Kidney (tissue), 14 donors: Measurements from ENCODE around the gene FOXA1. TPM values are rescaled to one million over a fixed set of nuclear protein-coding genes. Genes with fewer than 3 reads are reported as not detected.

ENCODE experiments used
- DNase-seq, 5 donors: peaks; one replicate each; pipeline ENCODE4 v3.0.0-alpha.2; 2013 to 2020
- FAIRE-seq: peaks from 2 replicates; lab custom pipeline; 2012; peaks lifted over from hg19 to GRCh38; lab: Jason Lieb, UNC
- H3K27ac ChIP-seq, 2 donors: one replicate each; pipeline ENCODE4 v1.7.0; 2013; ENCODE audit warnings: low read depth in 2 of 2, low read length in 2 of 2, inconsistent platforms in 1 of 2
- H3K27me3 ChIP-seq: one replicate; pipeline ENCODE4 v1.7.1; 2013; ENCODE audit warnings: low read length, inconsistent platforms; ENCODE audit not compliant: control insufficient read depth, insufficient read depth
- H3K36me3 ChIP-seq, 3 donors: one replicate each; pipeline versions ENCODE4 v1.7.0 to v1.7.1; 2013; ENCODE audit warnings: low read length in 3 of 3, control low read depth in 1 of 3, inconsistent platforms in 1 of 3; ENCODE audit not compliant: insufficient read depth in 3 of 3, control insufficient read depth in 2 of 3
- H3K4me1 ChIP-seq, 3 donors: one replicate each; pipeline versions ENCODE4 v1.7.0 to v1.7.1; 2013; ENCODE audit warnings: low read length in 3 of 3, inconsistent platforms in 1 of 3, low read depth in 1 of 3; ENCODE audit not compliant: control insufficient read depth in 2 of 3, insufficient read depth in 2 of 3
- H3K4me3 ChIP-seq, 3 donors: one replicate each; pipeline versions ENCODE4 v1.7.0 to v1.8.1; 2013; ENCODE audit warnings: low read length in 3 of 3, control low read depth in 1 of 3, inconsistent platforms in 1 of 3
- H3K9ac ChIP-seq, 3 donors: one replicate each; pipeline versions ENCODE4 v1.7.0 to v1.7.1; 2013; ENCODE audit warnings: low read length in 3 of 3, control low read depth in 1 of 3, inconsistent platforms in 1 of 3
- H3K9me3 ChIP-seq, 3 donors: one replicate each; pipeline versions ENCODE4 v1.7.0 to v1.7.1; 2013; ENCODE audit warnings: low read length in 3 of 3, control low read depth in 1 of 3, inconsistent platforms in 1 of 3; ENCODE audit not compliant: control insufficient read depth in 2 of 3, insufficient read depth in 1 of 3
- CTCF ChIP-seq: IDR thresholded peaks from 3 replicates; pipeline ENCODE4 v1.5.1; 2012; ENCODE audit warnings: mild to moderate bottlenecking, moderate library complexity, borderline replicate concordance; ENCODE audit not compliant: insufficient read depth; ENCODE audit errors: extremely low read depth
- intact Hi-C: fragments of 100-400 bp; cut with DNase I; formaldehyde crosslinking; loops from one replicate; pipeline ENCODE4 v1.11.1; 2022
- polyA plus RNA-seq: library from polyadenylated mRNA; stranded (reverse); fragments of 350-450 nt; fragmentation: Illumina TruSeq; extraction: RNeasy Lipid Tissue Mini Kit (QIAGEN cat#74804); gene quantifications from one replicate; pipeline ENCODE4 v1.2.3, GENCODE V29; 2014; ENCODE audit warnings: low read depth, low replicate concordance; ENCODE audit not compliant: insufficient read depth
- total RNA-seq: library from RNA; stranded (reverse); fragmentation: NEBNext Ultra II Directional; extraction: Animal tissue kit (Norgen Biotek cat#: 25700); gene quantifications from one replicate; pipeline ENCODE4 v1.2.1, GENCODE V29; 2021
- donor health status: control.
- donor health status: control.
- donor health status: control.
- donor health status: control.
- donor health status: control.
- donor health status: DM: yes; HTN: yes; CAD: no.
- donor health status: Normal renal cell carcinoma (clear cell type).

Gene FOXA1
- total and polyA plus RNA-seq, 2 donors from 2014 or later = not detected

- no peaks in the 10 kb centered on the region for H3K9me3 ChIP-seq
- intact Hi-C loops = no loop called here
- DNase-seq (peak in 1 of 5 donors; percentile 35), FAIRE-seq (no peak)
- H3K9ac ChIP-seq = no peak overlapping the region
- peaks cover 75% of the 10 kb centered on the region for H3K27me3 ChIP-seq
- no peak overlapping the region for H3K27ac ChIP-seq
- no peaks in the 10 kb centered on the region for H3K36me3 ChIP-seq
- H3K4me1 ChIP-seq = peaks cover 0 to 4% (median 0%) of the 10 kb centered on the region in 3 donors
- no peak overlapping the region for H3K4me3 ChIP-seq
- TF ChIP-seq CTCF = no peak
Observed at GRCh38 chr14:37585971-37586796, 8.9 kb downstream of the FOXA1 start.

- intact Hi-C loops = no loop called here
- H3K27me3 ChIP-seq = peaks cover 64% of the 10 kb centered on the region
Observed at GRCh38 chr14:37585101-37585511, 9.9 kb downstream of the FOXA1 start.

GRCh38 chr14:37584211-37585100 lies 10.6 kb downstream of the FOXA1 start:
- Histone ChIP-seq H3K9me3 (no peaks in the 10 kb centered on the region), H3K4me1 (peaks cover 0 to 4% (median 0%) of the 10 kb centered on the region in 3 donors), H3K4me3 (no peak overlapping the region), H3K9ac (no peak overlapping the region), H3K27me3 (peaks cover 58% of the 10 kb centered on the region), H3K36me3 (no peaks in the 10 kb centered on the region), H3K27ac (no peak overlapping the region)
- peak in 4 of 5 donors; percentile 27 to 60 (median 50) for DNase-seq
- intact Hi-C loops = no loop called here
- TF ChIP-seq CTCF = no peak
- FAIRE-seq = no peak

More at GRCh38 chr14:37585101-37585511, 9.9 kb downstream of the FOXA1 start:
- no peaks in the 10 kb centered on the region for H3K9me3 ChIP-seq
- H3K4me1 ChIP-seq = peaks cover 0 to 4% (median 0%) of the 10 kb centered on the region in 3 donors
- TF ChIP-seq CTCF = no peak
- H3K27ac ChIP-seq = no peak overlapping the region
- DNase-seq (peak in 4 of 5 donors; percentile 46 to 65 (median 49)), FAIRE-seq (no peak)
- H3K4me3 ChIP-seq = no peak overlapping the region
- no peak overlapping the region for H3K9ac ChIP-seq
- H3K36me3 ChIP-seq = no peaks in the 10 kb centered on the region
